Tibial nerve (tissue), 4 donors: ENCODE results near the gene IP6K1.
"Not testable (repeated sequence)": the region's sequence is repeated elsewhere in the genome, so short reads cannot be mapped to it uniquely, and the experiment has no call there.

Experiments used
- EP300 ChIP-seq, 2 donors: sonication (generic); formaldehyde crosslinking; IDR thresholded peaks; one replicate each; pipeline ENCODE4 v1.6.1; 2017; ENCODE audit warnings: antibody characterized with exemption in 2 of 2, mild to moderate bottlenecking in 1 of 2
- POLR2A ChIP-seq, 2 donors: fragments of 450-650 bp; IDR thresholded peaks; one replicate each; pipeline ENCODE4 v1.6.1; 2017; ENCODE audit warnings: antibody characterized with exemption in 2 of 2, mild to moderate bottlenecking in 2 of 2, moderate library complexity in 2 of 2
- TF ChIP-seq, protein P1 (sequence below), 5 experiments: fragments of 200-600 bp in 3 of 5; fragments of 450-650 bp in 2 of 5; sonication (generic) in 3 of 5; IDR thresholded peaks; one replicate each; pipeline ENCODE4 v1.5.1; 2016 to 2019; ENCODE audit warnings: antibody characterized with exemption in 5 of 5, mild to moderate bottlenecking in 3 of 5, moderate library complexity in 2 of 5

DNA sequence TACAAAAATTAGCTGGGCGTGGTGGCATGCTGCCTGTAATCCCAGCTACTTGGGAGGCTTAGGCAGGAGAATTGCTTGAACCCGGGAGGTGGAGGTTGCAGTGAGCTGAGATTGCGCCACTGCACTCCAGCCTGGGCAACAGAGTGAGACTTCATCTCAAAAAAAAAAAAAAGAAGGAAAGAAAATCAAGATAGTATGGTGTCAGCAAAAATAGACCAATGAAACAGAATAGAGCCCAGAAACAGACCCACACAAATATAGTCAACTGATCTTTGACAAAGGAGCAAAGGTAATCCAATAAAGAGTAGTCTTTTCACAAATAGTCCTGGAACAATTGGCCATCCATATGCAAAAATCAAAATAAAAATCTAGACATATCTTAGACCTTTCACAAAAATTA, 36.8 kb upstream of the IP6K1 start:
- TF ChIP-seq POLR2A, EP300 (IDR thresholded peaks at IDR 0.05): not testable (repeated sequence)
- TF ChIP-seq, protein P1, sequence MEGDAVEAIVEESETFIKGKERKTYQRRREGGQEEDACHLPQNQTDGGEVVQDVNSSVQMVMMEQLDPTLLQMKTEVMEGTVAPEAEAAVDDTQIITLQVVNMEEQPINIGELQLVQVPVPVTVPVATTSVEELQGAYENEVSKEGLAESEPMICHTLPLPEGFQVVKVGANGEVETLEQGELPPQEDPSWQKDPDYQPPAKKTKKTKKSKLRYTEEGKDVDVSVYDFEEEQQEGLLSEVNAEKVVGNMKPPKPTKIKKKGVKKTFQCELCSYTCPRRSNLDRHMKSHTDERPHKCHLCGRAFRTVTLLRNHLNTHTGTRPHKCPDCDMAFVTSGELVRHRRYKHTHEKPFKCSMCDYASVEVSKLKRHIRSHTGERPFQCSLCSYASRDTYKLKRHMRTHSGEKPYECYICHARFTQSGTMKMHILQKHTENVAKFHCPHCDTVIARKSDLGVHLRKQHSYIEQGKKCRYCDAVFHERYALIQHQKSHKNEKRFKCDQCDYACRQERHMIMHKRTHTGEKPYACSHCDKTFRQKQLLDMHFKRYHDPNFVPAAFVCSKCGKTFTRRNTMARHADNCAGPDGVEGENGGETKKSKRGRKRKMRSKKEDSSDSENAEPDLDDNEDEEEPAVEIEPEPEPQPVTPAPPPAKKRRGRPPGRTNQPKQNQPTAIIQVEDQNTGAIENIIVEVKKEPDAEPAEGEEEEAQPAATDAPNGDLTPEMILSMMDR (IDR thresholded peaks at IDR 0.05): not testable (repeated sequence)
